Measurements from ENCODE around the gene CCDC172.
"Not testable (repeated sequence)": the region's sequence is repeated elsewhere in the genome, so short reads cannot be mapped to it uniquely, and the experiment has no call there.

CCDC172 gene

GRCh38 chr10:116352125-116352524, 27.9 kb downstream of the CCDC172 start:
- no peak for DNase-seq

GRCh38 chr10:116353817-116354216, 29.6 kb downstream of the CCDC172 start:
- DNase-seq: no peak

DNA sequence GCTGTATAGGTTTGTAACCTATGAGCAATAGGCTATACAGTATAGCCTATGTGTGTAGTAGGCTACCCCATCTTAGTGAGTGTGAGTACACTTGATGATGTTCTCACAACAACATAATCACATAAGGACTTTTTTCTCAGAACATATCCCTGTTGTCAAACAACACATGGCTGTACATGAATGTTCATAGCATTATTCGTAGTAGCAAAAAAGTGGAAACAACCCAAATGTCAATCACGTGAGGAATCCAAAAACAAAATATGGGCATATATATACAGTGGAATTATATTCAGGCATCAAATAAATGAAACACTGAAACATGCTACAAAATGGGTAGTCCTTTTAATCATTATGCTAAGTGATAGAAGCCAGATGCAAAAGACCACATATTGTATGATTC, 31.1 kb downstream of the CCDC172 start:
- DNase-seq: no peak

- DNase-seq: no peak
These were observed 32.6 kb downstream of the CCDC172 start for GRCh38 chr10:116356833-116357232.

DNA sequence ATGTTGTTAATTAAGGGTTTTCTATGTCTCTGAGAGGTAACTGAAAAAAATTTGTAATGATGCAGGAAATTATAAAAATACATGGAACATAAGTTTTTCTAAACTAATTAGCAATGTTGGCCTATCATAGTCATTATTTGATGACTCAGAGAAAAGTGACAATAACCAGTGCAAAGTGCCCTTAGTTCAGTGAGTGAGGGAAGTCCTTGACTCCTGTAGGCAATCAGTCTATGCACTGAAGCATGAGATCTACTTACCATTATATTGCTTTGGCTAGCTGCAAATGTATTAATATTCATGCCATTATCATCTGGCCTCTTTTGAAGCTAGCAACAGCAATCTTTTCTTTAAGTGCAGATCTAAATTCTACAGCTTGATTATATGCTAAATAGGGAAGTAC, 40.6 kb downstream of the CCDC172 start:
- DNase-seq: no peak

DNA sequence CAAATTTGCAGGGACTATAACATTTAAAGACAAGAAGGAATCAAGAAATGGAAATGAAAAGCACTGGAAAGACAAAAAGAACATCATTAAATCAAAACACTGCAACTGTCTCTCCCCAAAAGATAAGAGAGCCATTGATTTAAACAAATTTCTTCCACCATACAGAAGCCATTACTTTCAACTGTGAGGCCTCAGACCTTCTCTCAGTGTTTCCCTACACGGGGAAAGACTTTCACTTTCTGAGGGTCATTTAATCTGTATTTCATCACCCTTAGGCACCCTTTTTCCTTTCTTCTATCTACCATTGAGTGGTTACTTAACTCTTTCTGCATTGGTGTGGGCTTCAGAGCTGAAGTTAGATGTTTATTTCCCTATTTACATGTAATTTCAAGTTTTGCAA, 47.5 kb downstream of the CCDC172 start:
- no peak for DNase-seq

- no peak for DNase-seq
These were observed 58.0 kb downstream of the CCDC172 start for GRCh38 chr10:116382290-116382689.

- no peak for DNase-seq
These were observed 61.1 kb downstream of the CCDC172 start for GRCh38 chr10:116385311-116385710.

- no peak for DNase-seq
These were observed 62.0 kb downstream of the CCDC172 start for GRCh38 chr10:116385994-116386809.

DNA sequence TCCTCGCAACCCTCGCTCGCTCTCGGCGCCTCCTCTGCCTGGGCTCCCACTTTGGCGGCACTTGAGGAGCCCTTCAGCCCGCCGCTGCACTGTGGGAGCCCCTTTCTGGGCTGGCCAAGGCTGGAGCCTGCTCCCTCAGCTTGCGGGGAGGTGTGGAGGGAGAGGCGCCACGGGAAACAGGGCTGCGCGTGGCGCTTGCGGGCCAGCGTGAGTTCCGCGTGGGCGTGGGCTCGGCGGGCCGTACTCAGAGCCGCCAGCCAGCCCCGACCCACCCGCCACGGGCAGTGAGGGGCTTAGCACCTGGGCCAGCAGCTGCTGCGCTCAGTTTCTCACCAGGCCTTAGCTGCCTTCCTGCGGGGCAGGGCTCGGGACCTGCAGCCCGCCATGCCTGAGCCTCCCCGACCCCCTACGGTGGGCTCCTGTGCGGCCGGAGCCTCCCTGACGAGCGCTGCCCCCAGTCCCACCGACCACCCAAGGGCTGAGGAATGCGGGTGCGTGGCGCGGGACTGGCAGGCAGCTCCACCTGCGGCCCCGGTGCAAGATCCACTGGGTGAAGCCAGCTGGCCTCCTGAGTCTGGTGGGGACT, 69.1 kb downstream of the CCDC172 start:
- not testable (repeated sequence) for DNase-seq

DNA sequence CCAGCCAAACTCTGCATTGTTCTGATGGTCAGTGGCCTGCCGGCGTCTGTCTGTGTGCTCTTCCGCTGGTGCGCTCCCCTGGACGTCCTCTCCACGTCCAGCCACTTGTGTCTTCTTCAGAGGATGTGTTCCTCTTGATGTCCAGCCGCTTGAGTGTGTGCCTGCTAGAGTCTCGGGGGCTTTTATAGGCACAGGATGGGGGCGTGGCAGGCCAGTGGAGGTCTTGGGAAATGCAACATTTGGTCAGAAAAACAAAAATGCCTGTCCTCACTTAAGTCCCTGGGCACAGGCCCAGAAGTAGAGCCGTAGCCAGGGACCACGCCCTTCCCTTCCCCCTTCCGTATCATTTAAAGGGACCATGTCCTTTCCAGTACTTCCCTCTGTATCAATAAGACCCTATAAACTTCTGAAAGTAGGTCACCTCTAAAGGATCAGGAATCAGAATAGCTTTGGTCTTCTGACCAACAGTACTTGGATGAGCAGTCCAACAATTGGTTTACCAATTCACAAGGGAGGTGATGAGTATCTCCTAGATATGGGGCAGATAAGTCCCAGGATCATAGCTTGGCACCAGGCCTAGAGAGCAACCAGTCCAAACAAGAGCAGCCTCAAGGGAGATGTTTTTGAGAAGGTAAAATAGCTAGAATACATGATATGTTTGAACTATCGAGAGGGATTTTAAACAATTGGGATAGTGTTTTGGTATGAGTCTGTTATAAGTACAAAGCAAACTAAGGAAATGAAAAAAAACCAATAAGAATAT, 71.2 kb downstream of the CCDC172 start:
- DNase-seq: no peak

DNA sequence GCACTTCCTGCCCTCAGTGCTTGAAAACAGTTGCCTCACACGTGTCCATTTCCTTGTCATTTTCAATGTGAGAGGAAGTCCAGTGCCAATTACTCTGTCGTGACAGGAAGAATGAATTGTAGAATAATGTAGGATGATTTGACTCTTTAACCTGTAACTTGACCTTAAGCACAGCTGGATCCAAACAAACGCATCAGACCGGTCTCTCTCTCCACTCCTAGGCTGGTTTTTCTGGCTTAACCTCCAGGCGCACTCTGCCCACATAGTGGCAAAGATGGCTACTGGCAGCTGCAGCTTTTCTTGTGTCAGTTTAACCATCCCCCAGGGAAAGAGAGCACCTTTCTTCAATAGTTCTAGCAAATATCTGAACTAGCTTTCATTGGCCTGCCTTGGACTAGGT, 74.0 kb downstream of the CCDC172 start:
- no peak for DNase-seq

DNA sequence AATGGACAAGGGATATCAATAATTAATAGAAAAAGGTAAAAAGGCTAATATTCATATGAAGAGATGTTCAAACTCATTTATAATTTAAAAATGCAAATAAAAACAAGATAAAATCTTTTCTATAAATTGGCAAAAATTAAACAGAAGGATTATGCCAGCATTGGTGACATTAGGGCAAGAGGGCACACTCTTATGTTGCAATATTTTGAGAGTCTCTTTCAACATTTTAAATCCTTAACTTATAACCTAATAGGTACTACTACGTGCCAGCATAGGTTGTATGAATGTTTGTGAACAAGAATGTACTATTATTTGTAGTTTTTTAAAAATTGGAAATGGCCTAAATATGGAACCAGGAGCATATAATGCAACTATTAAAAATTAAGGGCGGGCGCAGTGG, 78.6 kb downstream of the CCDC172 start:
- no peak for DNase-seq

GRCh38 chr10:116403740-116404250, 79.5 kb downstream of the CCDC172 start:
- DNase-seq: no peak

DNA sequence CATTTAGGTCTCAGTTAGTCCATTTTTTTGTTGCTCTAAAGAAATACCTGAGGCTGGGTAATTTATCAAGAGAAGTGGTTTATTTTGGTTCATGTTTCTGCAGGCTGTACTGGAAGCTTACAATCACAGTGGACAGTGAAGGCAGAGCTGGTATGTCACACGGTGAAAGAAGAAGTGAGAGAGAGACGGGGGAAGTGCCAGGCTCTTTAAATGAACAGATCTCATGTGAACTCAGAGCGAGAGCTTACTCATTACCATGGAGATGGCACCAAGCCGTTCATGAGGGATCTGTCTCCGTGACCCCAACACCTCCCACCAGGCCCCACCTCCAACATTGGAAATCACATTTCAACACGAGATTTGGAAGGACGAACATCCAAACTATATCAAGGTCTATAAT, 84.5 kb downstream of the CCDC172 start:
- no peak for DNase-seq

GRCh38 chr10:116410351-116410750, 86.1 kb downstream of the CCDC172 start:
- DNase-seq: no peak

GRCh38 chr10:116417821-116418220, 93.6 kb downstream of the CCDC172 start:
- DNase-seq: no peak

- DNase-seq: no peak
These were observed 94.1 kb downstream of the CCDC172 start for GRCh38 chr10:116418389-116418788.

DNA sequence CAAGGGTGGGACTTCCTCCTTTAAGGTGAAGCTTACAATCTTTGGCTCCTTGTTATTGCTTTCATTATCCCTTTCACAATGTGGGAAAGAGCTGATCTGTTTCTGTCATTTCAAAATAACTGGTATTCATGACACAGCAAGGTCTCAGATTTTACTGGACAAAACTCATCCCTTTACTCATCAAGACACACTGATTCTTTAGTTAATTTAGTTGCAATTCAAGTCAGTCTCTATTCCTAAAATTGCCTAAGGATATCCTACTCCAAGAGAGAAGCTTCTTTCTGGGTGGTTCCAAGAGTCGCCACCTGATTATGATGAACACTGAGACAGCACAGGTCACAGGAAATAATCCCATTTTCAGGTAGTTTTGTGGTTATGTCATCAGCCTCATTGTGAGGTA, 97.6 kb downstream of the CCDC172 start:
- no peak for DNase-seq

DNA sequence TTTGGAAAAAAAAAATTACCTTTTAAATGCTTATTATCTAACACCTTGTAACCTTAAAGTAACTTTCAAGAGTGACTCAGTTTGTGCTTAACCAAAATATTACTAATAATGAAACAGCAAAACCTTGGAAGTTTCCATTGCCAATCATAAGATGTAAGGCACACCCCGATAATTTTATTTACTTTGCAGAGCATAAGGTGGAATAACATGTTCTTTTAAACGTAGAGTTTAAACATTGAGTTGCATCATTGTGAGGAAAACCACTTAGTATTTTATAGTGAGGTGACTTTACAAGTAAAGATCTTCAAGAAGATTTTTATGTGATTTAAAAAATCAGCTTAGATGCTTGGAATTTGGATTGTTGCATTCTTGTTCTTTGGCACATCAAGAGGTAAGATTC, 103.4 kb downstream of the CCDC172 start, which contains the start of gene PNLIPRP3:
PNLIPRP3 (plus strand) TSS at position 177 of the 400 bp plus-strand sequence; CDS start at position 343, 166 bp downstream.
- no peak for DNase-seq

GRCh38 chr10:116429288-116429977, 105.2 kb downstream of the CCDC172 start:
- DNase-seq: no peak
